Measurements from ENCODE around the gene NDUFB8. TPM values are rescaled to one million over a fixed set of nuclear protein-coding genes. Genes with fewer than 3 reads are reported as not detected.

The NDUFB8 gene
- 137 TPM for polyA plus RNA-seq (2012; ENCODE audit: insufficient read length, low read depth)

GRCh38 chr10:100529475-100530298 is at the start of gene NDUFB8:
NDUFB8 (minus strand) TSS chr10:100529871; CDS start chr10:100529851, 20 bp downstream.
- TF ChIP-seq POLR2AphosphoS5 (IDR thresholded peaks at IDR 0.05; ENCODE audit: low read depth, low read length) (peak; percentile 93), SIN3A (IDR thresholded peaks at IDR 0.05; ENCODE audit: borderline replicate concordance, insufficient read depth, low read length) (peak; percentile 51; the same call in 1 of the 2 replicates), TAF1 (IDR thresholded peaks at IDR 0.05; ENCODE audit: borderline replicate concordance, insufficient read depth, low read length) (peak; percentile 84; the same call in 1 of the 2 replicates), FOXP2 (optimal IDR thresholded peaks at IDR 0.05; ENCODE audit: borderline replicate concordance, extremely low read depth, extremely low read length, insufficient read depth) (no peak)
- TF ChIP-seq, protein P1, sequence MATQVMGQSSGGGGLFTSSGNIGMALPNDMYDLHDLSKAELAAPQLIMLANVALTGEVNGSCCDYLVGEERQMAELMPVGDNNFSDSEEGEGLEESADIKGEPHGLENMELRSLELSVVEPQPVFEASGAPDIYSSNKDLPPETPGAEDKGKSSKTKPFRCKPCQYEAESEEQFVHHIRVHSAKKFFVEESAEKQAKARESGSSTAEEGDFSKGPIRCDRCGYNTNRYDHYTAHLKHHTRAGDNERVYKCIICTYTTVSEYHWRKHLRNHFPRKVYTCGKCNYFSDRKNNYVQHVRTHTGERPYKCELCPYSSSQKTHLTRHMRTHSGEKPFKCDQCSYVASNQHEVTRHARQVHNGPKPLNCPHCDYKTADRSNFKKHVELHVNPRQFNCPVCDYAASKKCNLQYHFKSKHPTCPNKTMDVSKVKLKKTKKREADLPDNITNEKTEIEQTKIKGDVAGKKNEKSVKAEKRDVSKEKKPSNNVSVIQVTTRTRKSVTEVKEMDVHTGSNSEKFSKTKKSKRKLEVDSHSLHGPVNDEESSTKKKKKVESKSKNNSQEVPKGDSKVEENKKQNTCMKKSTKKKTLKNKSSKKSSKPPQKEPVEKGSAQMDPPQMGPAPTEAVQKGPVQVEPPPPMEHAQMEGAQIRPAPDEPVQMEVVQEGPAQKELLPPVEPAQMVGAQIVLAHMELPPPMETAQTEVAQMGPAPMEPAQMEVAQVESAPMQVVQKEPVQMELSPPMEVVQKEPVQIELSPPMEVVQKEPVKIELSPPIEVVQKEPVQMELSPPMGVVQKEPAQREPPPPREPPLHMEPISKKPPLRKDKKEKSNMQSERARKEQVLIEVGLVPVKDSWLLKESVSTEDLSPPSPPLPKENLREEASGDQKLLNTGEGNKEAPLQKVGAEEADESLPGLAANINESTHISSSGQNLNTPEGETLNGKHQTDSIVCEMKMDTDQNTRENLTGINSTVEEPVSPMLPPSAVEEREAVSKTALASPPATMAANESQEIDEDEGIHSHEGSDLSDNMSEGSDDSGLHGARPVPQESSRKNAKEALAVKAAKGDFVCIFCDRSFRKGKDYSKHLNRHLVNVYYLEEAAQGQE (IDR thresholded peaks at IDR 0.05; ENCODE audit: insufficient read depth in 1 of 2, low read depth in 2 of 2, low read length in 2 of 2) = 0 out of 4 replicates have a peak, but pooled peaks of 1 of the 2 experiments have one; percentile 39

DNA sequence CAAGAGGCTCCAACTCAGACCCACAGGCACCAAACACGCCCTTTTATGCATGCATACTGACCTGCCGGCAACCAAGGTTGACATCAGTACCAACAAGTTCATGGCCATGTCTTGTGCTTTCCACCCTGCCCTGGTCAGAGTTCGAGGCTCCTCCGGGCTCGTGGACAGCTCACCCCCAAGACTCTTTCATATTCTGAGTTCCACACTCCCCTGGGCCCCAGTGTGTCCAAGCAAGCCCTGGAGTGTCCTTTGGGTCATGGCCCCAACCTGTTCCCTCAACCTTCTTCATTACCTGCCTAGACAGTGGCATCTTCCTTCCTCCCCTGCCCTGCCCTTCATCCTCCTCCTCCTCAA is 46.6 kb upstream of the NDUFB8 start:
- TF ChIP-seq, protein P1 (IDR thresholded peaks at IDR 0.05; ENCODE audit: insufficient read depth in 1 of 2, low read depth in 2 of 2, low read length in 2 of 2) = no peak
- TF ChIP-seq FOXP2 (optimal IDR thresholded peaks at IDR 0.05; ENCODE audit: borderline replicate concordance, extremely low read depth, extremely low read length, insufficient read depth) (no peak), POLR2AphosphoS5 (IDR thresholded peaks at IDR 0.05; ENCODE audit: low read depth, low read length) (no peak), SIN3A (IDR thresholded peaks at IDR 0.05; ENCODE audit: borderline replicate concordance, insufficient read depth, low read length) (no peak), TAF1 (IDR thresholded peaks at IDR 0.05; ENCODE audit: borderline replicate concordance, insufficient read depth, low read length) (no peak)

DNA sequence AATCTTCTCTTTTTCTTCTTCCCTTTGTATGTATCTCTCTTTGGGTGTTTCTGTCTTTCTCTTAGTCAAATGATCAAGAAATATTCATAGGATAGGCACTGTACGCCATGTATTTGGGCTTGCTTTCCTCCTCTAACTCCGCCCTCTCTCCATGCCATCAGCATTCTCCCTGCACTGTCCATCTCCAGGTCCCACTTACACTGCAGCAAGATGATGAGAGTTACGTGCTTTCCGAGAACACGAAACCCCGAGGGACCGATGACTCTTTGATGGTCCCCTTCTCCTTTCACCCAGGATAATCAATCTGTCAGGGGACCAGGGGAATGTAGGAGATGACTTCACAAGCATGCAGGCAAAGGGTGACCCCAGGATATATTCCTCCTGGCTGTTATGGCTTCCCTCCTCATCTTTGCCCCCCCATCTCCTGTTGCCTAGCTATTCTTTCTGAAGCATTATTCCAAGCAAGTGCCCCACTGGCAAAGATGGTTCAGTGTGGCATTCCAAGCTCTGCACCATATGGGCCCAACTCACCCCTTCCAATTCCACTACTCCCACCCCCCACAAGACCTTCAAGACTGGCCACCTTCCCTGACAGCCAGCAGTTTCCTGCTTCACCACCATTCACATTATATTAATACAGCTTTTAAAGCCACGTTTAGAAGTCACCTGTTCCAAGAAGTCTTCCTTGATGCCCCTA is 46.1 kb upstream of the NDUFB8 start:
- TF ChIP-seq FOXP2 (optimal IDR thresholded peaks at IDR 0.05; ENCODE audit: borderline replicate concordance, extremely low read depth, extremely low read length, insufficient read depth) (no peak), SIN3A (IDR thresholded peaks at IDR 0.05; ENCODE audit: borderline replicate concordance, insufficient read depth, low read length) (no peak), TAF1 (IDR thresholded peaks at IDR 0.05; ENCODE audit: borderline replicate concordance, insufficient read depth, low read length) (no peak), POLR2AphosphoS5 (IDR thresholded peaks at IDR 0.05; ENCODE audit: low read depth, low read length) (no peak)
- TF ChIP-seq, protein P1 (IDR thresholded peaks at IDR 0.05; ENCODE audit: insufficient read depth in 1 of 2, low read depth in 2 of 2, low read length in 2 of 2) = no peak

GRCh38 chr10:100571084-100571856 is 41.6 kb upstream of the NDUFB8 start:
- no peak for TF ChIP-seq SIN3A (IDR thresholded peaks at IDR 0.05; ENCODE audit: borderline replicate concordance, insufficient read depth, low read length)

GRCh38 chr10:100570506-100570905 is 40.8 kb upstream of the NDUFB8 start:
- no peak for TF ChIP-seq FOXP2 (optimal IDR thresholded peaks at IDR 0.05; ENCODE audit: borderline replicate concordance, extremely low read depth, extremely low read length, insufficient read depth)
- TF ChIP-seq, protein P1 (IDR thresholded peaks at IDR 0.05; ENCODE audit: insufficient read depth in 1 of 2, low read depth in 2 of 2, low read length in 2 of 2) = no peak
- no peak for TF ChIP-seq POLR2AphosphoS5 (IDR thresholded peaks at IDR 0.05; ENCODE audit: low read depth, low read length)
- no peak for TF ChIP-seq TAF1 (IDR thresholded peaks at IDR 0.05; ENCODE audit: borderline replicate concordance, insufficient read depth, low read length)
- TF ChIP-seq SIN3A (IDR thresholded peaks at IDR 0.05; ENCODE audit: borderline replicate concordance, insufficient read depth, low read length) = no peak

All from PFSK-1 (cell line).